Measurements from ENCODE around the gene IFT80.

IFT80 gene

DNA sequence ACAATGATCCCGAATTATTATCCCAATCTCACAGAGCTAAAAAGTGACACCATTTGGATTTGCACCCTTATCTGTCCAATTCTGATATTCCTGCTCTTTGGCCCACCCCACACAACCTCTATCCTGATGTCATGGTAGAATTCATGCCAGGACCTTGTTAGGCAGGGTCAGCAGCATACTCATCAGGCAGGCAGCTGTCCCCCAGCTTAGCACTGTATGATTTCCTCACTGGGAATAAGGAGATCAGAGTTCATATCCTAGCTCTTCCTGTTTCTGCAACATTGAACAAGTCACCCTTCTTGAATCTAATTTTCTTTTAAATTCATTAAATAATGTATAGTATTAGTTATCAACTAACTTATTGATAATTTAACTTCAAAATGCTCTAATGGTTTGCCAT, 185.8 kb downstream of the IFT80 start:
- DNase-seq (ENCODE audit: extremely low read depth in 1 of 2, low read depth in 1 of 2): no peak

- DNase-seq (ENCODE audit: extremely low read depth in 1 of 2, low read depth in 1 of 2): no peak
These were observed 188.2 kb downstream of the IFT80 start for GRCh38 chr3:160210799-160211221.

DNA sequence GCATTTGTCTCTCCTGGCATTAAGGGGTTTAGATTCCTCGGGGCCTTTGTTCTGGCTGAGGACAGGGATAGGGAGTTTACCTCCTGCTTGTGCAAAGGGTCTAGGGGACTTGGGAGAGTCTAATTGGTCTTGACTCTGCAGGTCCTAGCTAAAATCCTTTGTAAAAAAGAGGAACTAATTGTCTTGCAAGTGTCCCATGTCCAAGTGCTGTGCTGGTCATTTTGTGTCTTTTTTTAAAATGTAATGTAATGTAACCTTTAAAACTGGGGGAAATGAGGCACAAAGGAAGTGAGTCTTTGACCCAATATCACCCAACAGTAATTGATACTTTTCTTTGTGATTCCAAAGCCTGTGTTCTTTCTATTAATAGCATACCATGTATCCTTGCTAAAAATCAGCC, 188.7 kb downstream of the IFT80 start:
- no peak for DNase-seq (ENCODE audit: extremely low read depth in 1 of 2, low read depth in 1 of 2)

All from activated CD8-positive, alpha-beta memory T cell treated with anti-CD3 and anti-CD28 coated beads for 1 hour (primary cell).